ENCODE measurements around the gene THSD4.

The THSD4 gene

DNA sequence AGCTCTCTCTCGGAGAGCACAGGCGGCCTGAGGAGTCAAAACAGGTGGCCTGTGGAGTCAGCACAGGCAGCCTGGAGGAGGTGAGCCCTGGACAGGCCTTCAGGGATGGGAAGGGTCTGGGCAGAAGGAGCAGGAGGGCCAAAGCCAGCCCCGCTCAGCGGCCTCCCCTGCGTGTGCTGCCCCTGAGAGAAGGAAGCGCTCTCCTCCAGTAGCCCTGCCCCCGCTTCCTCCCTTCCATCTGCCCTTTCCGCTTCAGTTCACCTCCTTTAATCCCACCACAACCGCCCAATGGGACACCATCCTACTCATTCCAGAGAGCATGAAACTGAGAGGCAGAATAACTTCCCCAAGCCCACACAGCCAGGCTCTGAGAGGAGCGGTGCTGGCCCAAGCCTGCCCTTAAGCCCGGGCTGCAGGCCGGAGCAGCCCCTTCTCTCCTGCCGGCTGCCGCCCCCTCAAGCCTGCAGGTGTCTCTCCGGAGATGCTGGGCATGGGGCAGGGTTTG lies 691.9 kb downstream of the THSD4 start:
- DNase-seq, result no peak

DNA sequence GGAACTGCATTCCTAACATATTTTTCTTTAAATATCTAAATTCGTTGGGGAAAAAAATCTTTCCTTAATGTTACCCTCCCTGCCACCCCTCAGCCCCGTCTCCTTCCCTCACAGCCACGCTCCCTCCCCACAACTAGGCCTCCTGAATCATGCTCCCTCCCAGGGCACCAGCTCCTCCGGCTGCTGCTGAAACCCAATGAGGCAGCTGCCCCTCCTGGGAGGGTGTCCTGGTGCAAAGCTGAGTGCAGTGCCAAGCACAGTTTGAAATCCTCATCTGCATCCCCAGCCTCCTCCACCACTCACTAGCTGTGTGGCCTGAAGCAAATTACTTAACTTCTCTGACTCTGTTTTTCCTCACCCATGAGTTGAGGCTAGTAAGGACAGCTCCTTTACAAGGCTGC lies 692.4 kb downstream of the THSD4 start:
- DNase-seq, result no peak

DNA sequence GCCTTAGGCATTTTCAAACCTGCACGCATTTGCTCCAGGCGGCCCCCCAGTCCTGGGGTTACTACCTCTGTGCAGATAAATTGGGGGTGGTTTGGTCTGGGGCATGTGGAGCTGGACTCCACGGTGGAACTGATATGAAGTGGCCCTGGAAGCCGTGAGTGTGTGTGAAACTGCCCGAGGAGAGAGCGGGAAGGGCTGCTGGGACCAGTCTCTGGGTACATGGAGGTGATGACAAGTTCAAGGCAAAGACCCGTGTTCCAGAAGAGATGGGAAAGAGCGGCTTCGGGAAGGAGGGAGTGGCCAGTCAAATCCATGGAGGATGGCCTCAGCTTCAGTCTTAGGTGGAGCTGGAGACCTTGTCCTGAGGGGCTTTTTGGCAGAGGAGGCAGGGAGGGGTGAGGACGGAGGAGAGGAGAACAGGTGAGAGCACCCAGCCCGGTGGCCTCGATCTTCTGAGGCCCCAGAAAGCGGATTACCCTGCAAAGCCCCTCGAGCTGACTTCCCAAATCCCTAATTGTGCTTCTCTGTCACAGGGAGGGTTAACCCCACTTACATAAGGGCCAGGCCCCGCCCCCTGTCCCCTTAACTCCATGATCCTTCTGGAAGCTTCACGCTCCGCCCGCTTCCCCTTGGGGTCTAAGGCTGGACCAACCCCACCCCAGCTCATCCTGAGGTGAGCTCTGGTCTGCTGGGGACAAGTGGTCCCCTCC lies 693.2 kb downstream of the THSD4 start:
- no peak for DNase-seq

DNA sequence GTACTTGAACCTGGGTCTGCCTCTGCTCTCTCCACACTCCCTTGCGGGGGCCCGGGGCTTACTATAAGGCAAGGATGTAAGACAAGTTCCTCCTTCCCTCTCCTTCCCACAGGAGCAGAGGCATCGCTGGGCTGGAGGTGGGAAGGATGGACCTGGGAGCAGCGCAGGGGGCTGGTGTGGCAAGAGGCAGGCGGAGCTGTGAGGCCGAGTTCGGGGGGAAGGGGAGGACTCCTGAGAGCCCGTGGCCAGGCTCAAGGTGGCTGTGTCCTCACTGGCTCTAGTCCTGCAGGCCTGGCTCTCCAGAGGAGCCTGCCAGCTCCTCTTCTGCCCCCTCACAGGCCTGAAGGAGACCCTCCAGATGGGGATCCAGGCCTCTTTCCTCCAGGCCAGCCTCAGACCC lies 694.1 kb downstream of the THSD4 start:
- no peak for DNase-seq

DNA sequence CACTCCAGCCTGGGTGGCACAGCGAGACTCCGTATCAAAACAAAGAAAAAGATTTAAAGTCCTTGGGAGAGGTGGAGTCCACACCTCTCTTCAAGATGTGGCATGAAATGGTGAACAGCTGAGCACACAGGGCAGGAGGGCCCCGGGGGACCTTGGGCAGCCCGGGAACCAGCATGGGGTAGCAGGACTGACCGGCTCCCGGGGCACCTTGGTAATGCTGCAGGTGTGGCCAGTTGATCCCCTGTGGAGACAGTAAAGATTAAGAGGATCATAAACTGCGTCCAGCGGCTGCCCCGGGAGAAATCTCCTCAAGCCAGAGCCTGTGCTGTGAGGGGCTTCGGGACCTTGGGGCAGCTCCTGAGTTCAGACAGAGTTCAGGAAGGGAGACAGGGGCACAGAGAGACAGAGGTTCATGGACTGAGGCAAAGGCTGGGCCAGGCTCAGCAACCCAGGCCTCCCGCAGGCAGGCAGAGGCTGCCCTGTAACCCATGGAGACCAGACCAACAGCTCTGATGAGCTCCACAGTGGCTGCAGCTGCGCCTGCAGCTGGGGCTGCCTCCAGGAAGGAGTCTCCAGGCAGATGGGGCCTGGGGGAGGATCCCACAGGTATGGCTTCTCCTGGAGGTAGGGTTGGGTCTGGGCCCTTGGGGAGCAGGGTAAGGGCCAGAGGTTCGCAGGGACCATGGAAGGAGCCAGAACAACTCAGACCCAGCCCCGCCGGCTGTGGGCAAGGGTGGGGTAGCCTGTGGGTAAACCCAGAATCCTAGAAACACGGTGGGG lies 695.2 kb downstream of the THSD4 start, which contains the start of gene NR2E3:
Gene NR2E3, plus strand, starts transcription at position 299 of the 780 bp plus-strand sequence. Its CDS starts 190 bp downstream, at position 489.
- DNase-seq, result no peak

DNA sequence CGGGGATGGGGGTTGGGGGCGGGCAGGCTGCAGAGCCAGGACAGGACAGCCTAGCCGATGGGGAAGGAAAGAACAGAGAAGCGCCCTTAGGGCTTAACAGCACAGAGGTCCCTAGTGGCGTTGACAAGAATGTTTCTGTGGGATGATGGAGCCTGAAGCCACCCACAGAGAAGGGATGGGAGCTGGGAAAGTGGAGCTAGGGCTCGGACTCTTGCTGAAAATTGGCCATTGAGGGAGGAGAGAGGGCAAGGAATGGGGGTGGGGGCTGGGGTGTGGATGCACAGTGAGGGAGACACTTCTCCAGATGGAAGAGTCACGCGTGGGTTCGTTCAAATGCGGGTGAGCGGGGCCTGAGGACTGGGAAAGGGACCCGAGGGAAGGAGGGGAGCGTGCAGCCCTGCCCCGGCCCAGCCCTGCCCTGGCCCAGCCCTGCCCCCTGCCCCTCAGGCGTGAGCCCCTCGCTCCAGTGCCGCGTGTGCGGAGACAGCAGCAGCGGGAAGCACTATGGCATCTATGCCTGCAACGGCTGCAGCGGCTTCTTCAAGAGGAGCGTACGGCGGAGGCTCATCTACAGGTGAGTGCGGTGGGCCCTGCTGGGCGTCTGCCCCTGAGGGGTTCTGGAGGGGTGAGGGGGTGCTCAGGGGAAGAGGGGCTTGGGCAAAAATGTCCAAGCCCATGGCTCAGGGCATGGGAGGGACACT lies 695.9 kb downstream of the THSD4 start:
- no peak for DNase-seq

DNA sequence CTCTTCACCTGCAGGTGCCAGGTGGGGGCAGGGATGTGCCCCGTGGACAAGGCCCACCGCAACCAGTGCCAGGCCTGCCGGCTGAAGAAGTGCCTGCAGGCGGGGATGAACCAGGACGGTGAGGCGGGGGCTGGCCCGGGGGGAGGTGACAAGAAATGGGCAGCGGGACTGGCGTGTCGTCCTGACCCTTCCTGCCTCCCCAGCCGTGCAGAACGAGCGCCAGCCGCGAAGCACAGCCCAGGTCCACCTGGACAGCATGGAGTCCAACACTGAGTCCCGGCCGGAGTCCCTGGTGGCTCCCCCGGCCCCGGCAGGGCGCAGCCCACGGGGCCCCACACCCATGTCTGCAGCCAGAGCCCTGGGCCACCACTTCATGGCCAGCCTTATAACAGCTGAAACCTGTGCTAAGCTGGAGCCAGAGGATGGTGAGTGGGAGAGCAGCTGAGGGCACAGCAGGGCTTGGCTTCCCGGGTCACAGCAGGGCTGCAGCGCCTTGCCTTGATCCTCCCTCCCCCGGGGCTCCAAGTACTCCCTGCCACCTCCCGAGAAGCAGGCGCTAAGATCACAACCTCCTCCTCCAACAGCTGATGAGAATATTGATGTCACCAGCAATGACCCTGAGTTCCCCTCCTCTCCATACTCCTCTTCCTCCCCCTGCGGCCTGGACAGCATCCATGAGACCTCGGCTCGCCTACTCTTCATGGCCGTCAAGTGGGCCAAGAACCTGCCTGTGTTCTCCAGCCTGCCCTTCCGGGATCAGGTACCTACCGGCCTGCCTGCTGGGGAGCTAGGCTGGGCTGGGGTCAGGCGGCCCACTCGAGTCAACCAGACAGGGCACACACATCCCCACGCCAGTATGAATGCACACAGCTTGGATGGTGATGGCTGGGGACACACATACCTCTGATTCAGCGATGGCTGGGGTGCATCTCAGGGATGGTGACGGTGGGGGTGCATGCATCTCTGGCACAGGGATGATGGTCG lies 696.8 kb downstream of the THSD4 start:
- no peak for DNase-seq

DNA sequence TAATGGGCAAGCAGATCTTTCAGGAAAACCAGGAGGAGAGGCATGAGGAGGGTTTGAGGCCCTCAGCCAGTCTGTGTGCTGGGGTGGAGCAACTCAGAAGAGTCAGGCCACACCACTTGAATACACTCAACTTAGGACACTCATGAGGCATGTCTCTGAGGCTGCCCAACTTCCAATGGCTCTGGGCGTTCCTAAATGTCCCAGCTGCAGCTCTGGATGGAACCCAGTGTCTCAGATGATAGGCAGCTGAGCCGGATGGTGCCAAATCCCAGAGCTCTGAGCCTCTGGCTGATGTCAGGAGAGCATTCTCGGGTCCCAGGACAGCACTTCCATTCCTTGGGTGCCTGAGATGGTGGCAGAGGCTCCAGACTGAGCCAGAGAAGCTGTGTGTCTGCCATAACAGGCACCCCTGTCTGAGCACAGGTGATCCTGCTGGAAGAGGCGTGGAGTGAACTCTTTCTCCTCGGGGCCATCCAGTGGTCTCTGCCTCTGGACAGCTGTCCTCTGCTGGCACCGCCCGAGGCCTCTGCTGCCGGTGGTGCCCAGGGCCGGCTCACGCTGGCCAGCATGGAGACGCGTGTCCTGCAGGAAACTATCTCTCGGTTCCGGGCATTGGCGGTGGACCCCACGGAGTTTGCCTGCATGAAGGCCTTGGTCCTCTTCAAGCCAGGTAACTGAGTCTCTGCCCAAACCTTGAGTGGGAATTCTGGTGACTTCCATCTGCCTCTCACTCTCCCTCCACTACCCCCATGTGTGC lies 697.9 kb downstream of the THSD4 start:
- no peak for DNase-seq

DNA sequence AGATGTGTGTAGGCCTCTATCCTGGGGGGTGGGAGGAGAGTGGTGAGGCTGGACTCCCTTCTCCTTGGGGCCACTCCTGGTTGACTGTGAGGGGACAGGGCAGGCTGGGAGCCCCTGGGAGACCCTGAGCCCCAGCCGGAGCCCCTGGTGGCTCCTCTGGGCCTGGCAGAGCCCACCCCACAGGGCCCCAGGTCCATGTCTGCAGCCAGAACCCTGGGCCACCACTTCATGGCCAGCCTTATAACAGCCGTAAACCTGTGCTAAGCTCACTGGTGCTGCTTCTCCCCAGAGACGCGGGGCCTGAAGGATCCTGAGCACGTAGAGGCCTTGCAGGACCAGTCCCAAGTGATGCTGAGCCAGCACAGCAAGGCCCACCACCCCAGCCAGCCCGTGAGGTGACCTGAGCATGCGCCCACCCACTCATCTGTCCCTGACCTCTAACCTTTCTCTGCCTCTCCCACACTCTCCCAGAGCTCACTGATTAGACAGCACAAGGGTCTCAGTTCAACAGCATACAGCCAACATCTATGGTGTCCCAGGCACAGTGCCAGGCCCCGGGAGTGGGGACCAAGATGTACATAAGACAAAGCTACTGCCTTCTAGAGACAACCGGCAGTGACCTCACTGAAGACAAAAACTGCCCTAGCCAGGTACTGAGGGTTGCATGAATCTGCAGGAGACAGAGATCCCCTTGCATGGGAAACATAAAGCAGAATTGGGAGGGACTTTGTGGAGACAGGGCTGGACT lies 698.6 kb downstream of the THSD4 start:
- DNase-seq, result no peak

DNA sequence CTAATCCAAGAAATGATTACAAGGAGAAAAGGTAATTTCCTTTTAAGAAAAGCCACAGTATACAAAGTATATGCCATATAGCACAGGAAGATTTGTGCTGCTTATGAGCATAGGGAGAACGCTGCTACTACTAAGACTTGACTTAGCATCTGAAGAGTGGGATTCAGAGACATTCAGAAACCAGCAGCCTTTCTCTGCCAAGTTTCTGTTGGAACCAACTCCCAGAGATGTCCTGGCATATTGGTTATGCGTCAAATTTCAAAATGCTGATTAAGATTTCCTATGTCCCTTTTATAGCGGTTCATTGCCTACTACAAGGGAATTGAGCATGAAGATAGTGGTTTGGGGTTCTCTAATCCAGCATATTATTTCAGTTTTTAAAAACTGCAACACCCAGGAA lies 700.0 kb downstream of the THSD4 start:
- no peak for DNase-seq

DNA sequence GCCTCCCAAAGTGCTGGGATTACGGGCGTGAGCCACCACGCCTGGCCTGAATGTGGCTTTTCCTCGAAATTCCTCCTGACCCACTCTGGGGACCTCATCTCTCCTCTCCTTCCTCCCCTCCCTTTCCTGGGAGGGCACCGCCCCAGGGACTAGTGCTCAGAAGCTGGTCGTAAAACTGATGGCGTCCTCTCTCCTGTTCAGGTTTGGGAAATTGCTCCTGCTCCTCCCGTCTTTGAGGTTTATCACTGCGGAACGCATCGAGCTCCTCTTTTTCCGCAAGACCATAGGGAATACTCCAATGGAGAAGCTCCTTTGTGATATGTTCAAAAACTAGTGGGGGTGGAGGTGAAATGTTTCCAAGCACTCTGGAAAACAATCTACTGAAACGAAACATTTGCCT lies 702.1 kb downstream of the THSD4 start:
- DNase-seq, result no peak

DNA sequence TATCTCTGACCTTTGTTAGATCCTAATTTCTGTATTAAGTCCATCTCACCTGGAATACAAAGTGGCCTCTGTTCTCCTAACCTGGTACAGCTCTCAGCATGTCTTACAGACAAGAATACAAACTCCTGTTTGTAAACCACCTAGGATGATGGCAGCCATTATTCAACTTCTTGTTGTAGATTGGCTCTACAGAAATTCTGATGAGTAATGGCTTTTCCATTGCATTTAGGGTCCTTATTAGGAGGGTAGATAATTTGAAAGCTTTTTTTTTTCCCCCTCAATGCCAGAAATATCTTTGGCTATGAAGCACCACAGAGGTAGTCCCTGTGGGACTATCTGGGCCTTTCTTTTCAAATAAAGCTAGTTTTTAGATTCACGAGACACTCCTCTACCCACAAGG lies 704.9 kb downstream of the THSD4 start:
- no peak for DNase-seq

DNA sequence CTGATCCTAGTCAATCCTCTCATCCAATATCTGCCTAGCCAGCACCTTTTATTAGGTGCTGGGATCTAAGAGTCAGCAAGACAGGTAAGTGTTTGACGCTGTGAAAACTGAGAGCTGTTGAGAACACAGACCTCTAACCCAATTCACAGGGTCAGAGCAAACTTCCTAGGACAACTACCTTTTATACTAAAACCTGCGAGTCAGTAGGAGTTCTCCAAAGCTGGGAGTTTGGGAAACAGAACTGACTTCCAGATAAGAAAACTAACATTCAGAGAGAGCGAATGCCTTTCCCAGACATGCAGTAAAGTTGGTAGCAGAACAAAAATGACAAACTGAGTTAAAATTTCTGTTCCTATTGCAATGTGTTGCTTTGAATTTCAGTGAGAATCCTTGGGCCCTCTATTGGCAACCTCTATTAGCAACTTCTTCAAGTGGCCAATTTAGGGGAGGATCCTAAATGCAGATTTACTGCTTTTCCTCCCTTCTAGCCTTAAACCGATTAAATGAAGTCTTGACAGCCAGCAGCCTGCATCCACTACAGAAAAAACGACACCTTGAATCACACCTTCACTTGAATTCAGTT lies 706.4 kb downstream of the THSD4 start:
- DNase-seq, result no peak

DNA sequence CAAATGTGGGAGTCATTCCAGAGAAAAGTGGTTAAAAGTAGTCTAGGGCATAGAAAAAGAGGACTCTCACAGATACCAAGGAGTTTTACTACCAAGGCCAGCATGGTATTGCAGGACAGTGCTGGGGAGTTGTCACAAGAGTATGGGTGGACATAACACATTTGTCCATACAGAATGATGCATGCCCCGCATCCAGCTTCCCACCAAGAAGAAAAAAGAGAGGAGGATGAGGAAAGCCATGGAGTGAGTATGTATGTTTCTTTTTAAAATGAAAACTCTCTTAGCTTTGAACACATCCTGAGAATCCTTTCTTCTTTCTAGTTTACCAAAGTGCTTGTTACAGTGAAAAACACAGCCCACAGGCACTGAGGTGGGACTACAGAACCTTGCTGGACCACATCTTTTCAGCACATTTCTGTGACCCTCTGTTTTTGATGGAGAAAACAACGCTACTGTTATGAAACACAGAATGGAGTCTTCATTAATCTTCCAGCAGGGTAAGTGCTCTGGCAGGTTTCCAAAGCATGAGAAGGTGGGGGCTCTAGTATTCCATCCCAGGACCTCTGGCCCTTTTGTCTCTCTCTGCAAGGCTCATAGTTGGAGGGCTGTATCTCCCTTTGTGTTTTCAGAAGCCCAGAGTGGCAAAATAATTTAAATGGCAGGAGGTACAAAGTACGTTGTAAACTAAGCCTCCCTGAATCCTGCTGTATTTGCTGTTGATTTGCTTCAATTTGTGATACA lies 707.8 kb downstream of the THSD4 start:
- no peak for DNase-seq

DNA sequence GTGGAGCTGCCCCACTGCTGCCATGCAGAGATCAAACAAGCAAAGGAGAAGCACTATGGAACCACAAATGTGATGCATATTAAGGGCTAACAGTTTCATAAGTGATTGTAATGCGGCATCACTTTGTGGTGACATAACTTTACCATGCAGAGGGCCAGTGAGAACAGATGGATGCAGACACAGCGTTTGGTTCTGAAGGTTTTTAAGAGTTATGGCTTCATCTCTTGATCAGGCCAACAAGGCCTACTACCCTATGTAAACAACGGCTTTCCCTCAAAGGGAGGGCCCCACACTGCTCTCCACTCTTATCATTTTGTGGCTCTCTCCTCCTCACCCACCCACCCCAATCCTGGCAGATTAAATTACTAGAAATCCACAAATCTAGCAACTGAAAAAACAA lies 708.5 kb downstream of the THSD4 start:
- no peak for DNase-seq

DNA sequence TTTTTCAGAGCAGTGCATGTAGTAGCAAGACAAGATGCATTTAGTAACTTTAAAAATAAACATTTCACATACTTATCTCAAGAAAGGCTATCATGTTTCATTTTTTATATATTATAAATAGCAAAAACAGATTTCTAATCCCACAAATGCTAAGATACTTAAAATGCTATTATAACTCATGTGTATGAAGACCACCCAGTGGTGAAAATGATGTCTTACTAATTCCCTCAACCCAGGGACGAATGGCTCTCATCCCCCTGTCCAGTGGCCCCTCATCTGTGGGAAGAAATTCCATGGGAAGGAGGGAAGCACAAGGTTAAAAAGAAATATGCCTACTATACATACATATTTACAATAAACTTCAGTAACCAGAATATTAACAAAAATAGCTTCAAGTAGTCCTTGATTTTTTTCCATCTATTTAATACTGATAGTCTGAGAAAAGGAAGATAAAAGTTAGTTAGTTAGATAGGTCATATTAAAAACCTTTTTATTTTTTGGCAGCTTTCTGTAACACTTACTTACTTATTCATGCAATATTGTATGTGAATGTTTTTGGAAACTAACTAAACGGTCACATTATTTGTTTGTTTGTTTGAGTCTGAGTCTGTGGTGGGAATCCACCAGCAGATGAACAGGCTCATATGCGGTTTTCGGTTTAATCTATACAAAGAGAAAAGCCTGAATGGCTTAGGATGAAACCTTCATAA lies 709.9 kb downstream of the THSD4 start:
- DNase-seq, result no peak

DNA sequence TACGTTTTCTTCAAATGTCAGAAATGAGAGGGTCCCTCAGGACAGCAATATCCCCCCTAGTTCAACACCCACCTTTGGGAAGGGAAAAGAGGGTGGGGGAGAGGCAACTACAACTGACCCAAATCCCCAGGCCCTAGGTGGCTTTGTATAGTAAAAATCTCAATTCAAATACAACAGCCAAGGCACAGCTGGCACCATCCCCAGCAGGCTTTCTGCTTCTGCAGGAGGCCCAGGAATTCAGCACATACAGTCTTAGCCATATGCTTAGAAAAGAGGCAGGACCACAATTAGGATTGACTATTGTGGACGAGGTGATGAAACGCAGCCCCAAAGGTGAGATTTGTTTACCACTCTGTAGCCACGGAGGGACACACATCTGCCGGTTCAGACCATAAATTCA lies 710.9 kb downstream of the THSD4 start:
- no peak for DNase-seq

DNA sequence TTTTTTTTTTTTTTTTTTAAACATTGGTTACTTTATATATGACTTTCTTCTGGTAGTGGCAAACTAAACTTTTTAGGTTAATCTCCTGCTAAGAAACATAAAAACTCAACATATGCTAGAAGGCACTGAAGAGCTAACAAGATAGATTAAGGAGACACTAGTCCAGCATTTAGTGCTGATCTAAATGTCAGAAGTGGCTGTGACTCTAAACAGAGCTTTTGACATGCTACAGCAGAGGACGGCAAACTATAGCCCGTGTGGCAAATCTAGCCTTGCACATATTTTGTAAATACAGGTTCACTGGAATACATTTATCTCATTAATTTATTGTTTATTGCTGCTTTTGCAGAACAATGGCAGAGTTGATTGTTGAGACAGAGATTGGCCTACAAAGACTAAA lies 715.7 kb downstream of the THSD4 start:
- DNase-seq, result no peak

Data from NCI-H2171 (cell line).